HG03378 (cell line): ENCODE measurements around the gene CFAP74.

Experiments used
- ATAC-seq: cut with Tn5 transposase; IDR thresholded peaks from one replicate; pipeline ENCODE4 v1.9.1; 2021; ENCODE audit warnings: mild to moderate bottlenecking, moderate library complexity; ENCODE audit not compliant: unreplicated experiment

The CFAP74 gene

GRCh38 chr1:1919304-1920056 is 84.1 kb downstream of the CFAP74 start:
- ATAC-seq: peak; percentile 63

- peak; percentile 17 for ATAC-seq
Observed at GRCh38 chr1:1918901-1919303, 84.7 kb downstream of the CFAP74 start, which contains the start of gene TMEM52. Gene TMEM52, minus strand, starts transcription at chr1:1919279. Its CDS starts 14 bp downstream, at chr1:1919265.

DNA sequence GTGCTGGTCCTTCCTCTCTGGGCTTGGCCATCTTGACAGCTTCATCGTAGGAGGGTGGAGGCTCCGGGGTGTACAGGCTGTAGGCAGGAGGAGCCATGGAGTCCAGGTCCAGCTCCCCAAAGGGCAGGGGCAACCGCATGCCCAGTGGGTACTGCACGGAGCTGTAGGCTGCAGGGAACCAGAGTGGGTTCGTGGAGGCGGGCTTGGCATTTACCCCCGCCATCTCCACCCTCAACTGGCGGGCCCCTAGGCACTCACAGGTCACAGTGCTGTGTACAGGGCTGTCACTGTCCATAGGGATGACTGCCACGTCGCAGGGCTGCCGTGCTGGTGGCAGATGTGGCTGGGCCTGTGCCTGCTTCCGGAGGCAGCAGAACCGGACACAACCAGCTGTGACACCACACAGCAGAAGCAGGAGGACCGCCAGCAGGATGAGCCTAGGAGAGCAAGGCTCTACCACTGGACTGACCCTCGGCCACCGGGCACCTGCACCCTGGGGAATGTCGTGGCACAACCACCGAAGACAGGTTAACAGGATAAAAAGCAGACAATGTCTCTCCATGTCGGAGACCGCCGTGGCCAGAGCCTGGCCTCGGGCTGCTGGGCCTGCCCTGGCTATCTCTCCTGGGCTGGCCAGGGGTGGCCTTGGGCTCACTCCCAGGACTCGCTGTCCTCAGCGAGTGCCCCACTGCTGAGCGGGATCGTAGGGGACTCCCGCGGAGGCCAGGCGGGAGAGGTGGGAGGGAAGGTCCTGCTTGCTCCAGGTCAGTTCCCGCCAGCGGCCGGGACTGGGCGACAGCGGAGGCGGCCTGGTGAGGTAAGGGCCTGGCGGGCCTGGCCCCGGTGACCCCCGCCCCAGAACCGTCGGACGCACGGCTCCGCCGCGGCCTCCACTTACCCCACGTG is 85.3 kb downstream of the CFAP74 start:
- no peak for ATAC-seq

DNA sequence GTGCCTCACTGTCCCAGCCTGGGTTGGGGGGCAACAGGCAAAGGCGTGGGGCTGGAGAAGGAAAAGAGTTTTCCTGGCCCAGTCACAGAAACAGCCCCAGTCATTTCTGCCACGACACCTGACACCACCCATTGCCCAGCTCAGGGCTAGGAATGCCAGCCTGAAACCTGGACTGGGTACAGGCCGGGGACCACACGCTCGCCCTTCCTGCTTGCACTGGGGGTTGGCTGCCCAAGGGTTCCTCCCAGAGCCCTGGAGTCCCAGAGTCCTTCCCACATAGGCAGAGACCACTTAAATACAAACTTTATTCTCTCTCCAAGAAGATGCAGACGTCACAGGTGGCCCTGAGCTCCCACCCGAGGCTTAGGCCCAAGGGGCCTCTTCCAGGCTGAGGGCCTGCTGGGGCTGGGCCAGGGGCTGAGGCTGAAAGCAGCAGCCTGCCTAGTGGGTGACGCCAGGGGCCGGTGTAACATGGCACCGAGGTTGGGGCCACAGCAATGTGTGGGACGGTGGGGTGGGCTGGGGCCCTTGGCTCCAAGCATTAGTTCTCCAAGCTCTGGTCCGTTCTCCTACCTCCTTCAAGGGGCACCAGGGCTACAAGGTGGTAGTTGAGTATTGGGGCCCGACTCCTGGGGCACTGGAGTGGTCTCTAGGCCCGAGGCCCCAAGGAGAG is 86.1 kb downstream of the CFAP74 start:
- no peak for ATAC-seq

DNA sequence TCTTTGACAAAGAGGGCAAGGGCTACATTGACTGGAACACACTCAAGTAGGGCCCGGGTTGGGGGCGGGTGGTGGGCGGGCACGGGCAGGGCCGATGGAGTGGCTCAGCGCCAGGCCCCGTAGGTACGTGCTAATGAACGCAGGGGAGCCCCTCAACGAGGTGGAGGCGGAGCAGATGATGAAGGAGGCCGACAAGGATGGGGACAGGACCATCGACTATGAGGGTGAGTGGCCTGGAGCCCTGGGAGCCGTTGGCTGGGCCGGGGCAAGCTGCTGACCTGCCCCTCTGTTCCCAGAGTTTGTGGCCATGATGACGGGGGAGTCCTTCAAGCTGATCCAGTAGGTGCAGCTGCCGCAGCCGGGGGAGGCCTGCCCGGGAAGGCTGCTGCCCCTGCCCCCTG is 86.7 kb downstream of the CFAP74 start:
- no peak for ATAC-seq

GRCh38 chr1:1915911-1916840 is 87.4 kb downstream of the CFAP74 start:
- ATAC-seq: no peak

DNA sequence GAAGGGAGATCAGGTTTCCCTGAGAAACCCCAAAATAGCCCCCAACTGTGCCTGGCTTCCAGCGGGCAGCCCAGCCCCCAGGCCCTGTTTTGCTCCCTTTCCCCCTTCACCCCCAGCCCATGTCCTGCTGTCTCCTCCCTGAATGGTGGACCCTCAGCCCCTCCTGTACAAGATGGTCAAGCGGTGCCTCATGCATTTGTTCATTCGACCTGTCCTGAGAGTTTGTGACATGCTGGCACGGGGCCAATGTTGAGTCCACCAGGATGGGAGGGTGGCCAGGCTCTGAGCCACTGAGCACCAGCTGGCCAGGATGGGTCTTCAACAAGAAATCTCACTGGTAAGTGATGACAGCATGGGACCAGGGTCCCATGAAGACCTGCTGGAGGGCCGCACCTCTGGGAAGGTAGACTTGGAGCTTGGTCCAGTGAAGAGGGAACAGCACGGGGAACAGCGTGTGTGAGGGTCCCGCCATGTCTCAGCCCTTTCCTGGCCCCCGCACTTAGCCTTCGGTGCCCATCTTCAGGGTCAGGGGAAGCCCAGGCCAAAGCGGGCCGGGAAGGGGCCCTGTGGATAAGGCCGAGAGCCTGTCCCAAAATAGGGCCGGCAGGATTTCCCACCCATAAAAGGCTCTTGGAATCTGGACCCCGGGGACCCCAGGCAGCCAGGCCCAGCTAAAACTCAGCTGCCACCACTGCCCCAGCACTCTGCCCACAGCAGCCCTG is 88.5 kb downstream of the CFAP74 start, which contains the start of gene CALML6:
Gene CALML6 (plus strand): TSS at position 290 of the 722 bp plus-strand sequence. CDS start 21 bp downstream, at position 311.
- no peak for ATAC-seq

- ATAC-seq: no peak
Observed at GRCh38 chr1:1914101-1914970, 89.2 kb downstream of the CFAP74 start.

- no peak for ATAC-seq
Observed at GRCh38 chr1:1911350-1912041, 92.1 kb downstream of the CFAP74 start.

GRCh38 chr1:1910651-1911331 is 92.8 kb downstream of the CFAP74 start:
- ATAC-seq: no peak

GRCh38 chr1:1910033-1910465 is 93.5 kb downstream of the CFAP74 start:
- ATAC-seq: no peak

DNA sequence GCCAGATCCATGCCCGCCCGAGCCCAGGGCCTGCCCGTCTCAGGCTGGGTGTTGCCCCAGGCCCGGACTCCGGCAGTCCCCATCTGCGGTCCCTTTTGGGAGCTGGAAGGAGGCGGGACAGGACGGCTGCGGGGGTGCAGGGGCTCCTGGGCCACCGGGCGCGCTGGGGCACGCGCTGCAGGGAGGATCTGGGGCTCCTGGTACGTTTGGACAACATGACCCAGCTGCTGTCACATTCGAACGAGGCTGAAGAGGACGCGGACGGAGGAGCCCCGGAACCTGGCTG is 95.1 kb downstream of the CFAP74 start:
- no peak for ATAC-seq

GRCh38 chr1:1907098-1907736 is 96.4 kb downstream of the CFAP74 start:
- no peak for ATAC-seq

GRCh38 chr1:1906185-1907097 is 97.1 kb downstream of the CFAP74 start:
- ATAC-seq: no peak

DNA sequence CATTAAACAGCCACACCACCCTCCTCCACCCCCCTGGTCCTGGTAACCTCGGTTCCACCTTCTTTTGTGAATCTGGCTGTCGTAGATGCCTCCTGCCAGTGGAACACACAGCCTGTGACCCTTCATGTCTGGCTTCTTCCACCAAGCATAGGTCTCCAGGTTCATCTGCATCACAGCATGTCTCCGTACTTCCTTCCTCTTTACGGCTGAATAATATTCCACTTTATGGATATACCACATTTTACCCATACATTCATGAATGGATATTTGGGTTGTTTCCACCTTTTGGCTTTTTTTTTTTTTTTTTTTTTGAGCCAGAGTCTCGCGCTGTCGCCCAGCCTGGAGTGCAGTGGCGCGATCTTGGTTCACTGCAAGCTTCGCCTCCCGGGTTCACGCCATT is 100.4 kb downstream of the CFAP74 start:
- no peak for ATAC-seq
